Activated CD8-positive, alpha-beta T cell treated with anti-CD3 and anti-CD28 coated beads, Interleukin-2, amount 10 ng/mL, durations not matched to agents 7 days and 5 days (primary cell): ENCODE results near the gene RASSF1. TPM values are rescaled to one million over a fixed set of nuclear protein-coding genes. Genes with fewer than 3 reads are reported as not detected.

Source experiments
- ATAC-seq: fragments of 150-1000 bp; cut with Tn5 transposase; one replicate; pipeline ENCODE4 v1.10.0; 2021; ENCODE audit warnings: moderate library complexity
- CTCF ChIA-PET: fragments of 350-600 bp; sonication (Branson Sonifier 250); formaldehyde crosslinking; loops from one replicate; lab custom pipeline; 2021; ENCODE audit warnings: antibody characterized with exemption; lab: Charles Lee
- POLR2A ChIA-PET: fragments of 350-600 bp; sonication (Branson Sonifier 250); formaldehyde crosslinking; loops from one replicate; lab custom pipeline; 2021; ENCODE audit warnings: antibody characterized with exemption; lab: Charles Lee
- DNase-seq: peaks from one replicate; pipeline ENCODE4 v3.0.0-alpha.2; 2020
- H3K27ac Mint-ChIP-seq: one replicate; pipeline ENCODE4 v1.8.0; 2021; ENCODE audit warnings: mild to moderate bottlenecking, mixed read lengths
- H3K27me3 Mint-ChIP-seq: one replicate; pipeline ENCODE4 v1.8.0; 2021; ENCODE audit warnings: low read depth, mixed read lengths
- H3K36me3 Mint-ChIP-seq: one replicate; pipeline ENCODE4 v1.8.0; 2021; ENCODE audit warnings: low read depth, mixed read lengths
- H3K4me1 Mint-ChIP-seq: one replicate; pipeline ENCODE4 v1.8.0; 2021; ENCODE audit warnings: low read depth, mixed read lengths
- H3K4me3 Mint-ChIP-seq: one replicate; pipeline ENCODE4 v1.8.0; 2021; ENCODE audit warnings: mild to moderate bottlenecking, mixed read lengths
- H3K9me3 Mint-ChIP-seq: one replicate; pipeline ENCODE4 v1.8.0; 2022; ENCODE audit warnings: mixed read lengths; ENCODE audit not compliant: insufficient read depth
- total RNA-seq, 2 experiments: library from RNA; stranded (reverse); gene quantifications; one replicate each; pipeline ENCODE4 v1.2.3, GENCODE V29; 2021

Gene RASSF1
- total RNA-seq, 2 experiments from 2014 or later, result 172 to 174 TPM

DNA sequence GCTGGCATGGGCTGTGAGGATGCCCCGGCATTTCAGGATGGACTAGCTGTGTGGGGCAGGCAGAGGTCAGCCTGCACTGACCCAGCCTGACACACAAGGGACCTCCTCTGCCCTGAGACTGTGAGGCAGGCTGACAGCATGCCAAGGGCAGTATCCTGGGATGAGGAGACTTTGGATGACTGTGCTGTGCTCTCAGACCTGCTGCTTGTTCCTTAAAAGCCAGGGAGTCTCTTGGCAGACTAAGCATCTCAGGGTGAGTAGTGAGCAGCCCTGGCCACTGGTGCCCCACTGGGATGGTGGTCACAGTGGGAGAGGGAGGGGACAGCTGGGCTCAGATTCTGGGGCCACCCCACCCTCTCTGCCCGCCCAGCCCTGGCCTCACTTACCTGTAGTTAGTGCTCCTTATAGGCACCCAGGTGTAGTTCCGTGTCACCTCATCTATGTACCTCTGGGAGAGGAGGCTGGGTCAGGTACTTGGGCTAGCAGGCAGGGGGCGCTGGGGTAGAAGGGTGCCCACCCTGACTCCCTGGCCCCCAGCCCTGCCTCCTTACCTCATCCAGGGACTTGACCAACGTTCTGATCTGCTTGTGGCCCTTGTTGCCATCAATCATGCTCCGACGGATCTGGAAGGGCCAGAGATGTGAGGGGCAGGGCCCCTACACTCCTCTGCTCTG lies 34.8 kb upstream of the RASSF1 start:
- POLR2A ChIA-PET, result interaction anchor here (1.1 to 1.3 kb wide), 2 partner anchors 10 to 18 kb away, joined by 3 read pairs; no protein-coding TSS in a partner anchor
- H3K9me3 Mint-ChIP-seq, result no peaks in the 10 kb centered on the region
- no peak overlapping the region for H3K27ac Mint-ChIP-seq
- H3K4me3 Mint-ChIP-seq, result no peak overlapping the region
- ATAC-seq (peak; percentile 30), DNase-seq (no peak)
- H3K36me3 Mint-ChIP-seq, result no peaks in the 10 kb centered on the region
- H3K27me3 Mint-ChIP-seq, result no peaks in the 10 kb centered on the region
- H3K4me1 Mint-ChIP-seq, result no peaks in the 10 kb centered on the region
- CTCF ChIA-PET, result no interaction called here

DNA sequence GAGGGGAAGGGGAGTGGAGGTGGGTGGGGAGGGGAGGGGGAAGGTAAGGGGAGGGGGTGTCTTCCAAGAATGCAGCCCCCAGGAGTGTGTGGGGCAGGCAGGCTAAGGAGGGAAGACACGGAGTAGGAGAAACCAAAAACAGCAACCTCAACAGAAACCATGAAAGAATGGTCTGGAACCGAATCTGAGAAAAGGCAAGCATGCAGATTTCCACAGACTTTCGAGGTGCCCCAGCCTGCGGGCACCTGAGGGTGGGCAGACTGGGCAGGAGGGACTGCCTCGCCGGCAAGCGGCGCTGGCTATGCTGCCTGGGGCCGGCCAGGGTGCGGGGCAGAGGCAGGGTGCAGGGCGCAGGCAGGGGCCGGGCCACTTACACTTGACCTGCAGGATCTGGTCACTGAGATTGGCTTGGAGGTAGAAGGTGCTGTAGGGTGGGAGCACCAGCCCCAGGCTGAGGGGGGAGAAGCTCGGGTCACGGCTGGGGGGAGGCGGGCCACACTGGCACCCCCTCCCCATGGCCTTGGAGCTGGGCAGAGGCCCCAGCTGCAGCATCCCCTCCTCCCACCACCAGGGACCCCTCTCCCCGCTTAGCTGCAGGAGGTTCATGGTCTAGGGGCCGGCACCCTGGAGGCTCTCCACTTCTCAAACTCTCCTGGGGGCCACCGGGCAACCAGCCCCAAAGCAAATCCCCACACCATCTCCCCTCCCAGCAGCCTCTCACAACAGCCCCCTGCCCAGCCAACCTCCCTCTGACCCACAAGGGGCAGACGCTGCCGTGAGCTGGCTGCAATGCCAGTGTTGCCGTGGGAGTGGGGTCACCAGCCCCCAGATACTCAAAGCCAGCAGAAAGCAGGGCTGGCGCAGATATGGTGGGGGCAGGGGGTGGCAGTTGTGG lies 34.0 kb upstream of the RASSF1 start:
- CTCF ChIA-PET, result no interaction called here
- POLR2A ChIA-PET, result interaction anchor here (1.1 to 1.3 kb wide), 2 partner anchors 9 to 18 kb away, joined by 3 read pairs; no protein-coding TSS in a partner anchor
- no peak overlapping the region for H3K4me3 Mint-ChIP-seq
- H3K4me1 Mint-ChIP-seq, result no peaks in the 10 kb centered on the region
- H3K27me3 Mint-ChIP-seq, result no peaks in the 10 kb centered on the region
- ATAC-seq, result peak; percentile 7
- H3K9me3 Mint-ChIP-seq, result no peaks in the 10 kb centered on the region
- H3K27ac Mint-ChIP-seq, result no peak overlapping the region
- DNase-seq, result no peak
- H3K36me3 Mint-ChIP-seq, result no peaks in the 10 kb centered on the region

DNA sequence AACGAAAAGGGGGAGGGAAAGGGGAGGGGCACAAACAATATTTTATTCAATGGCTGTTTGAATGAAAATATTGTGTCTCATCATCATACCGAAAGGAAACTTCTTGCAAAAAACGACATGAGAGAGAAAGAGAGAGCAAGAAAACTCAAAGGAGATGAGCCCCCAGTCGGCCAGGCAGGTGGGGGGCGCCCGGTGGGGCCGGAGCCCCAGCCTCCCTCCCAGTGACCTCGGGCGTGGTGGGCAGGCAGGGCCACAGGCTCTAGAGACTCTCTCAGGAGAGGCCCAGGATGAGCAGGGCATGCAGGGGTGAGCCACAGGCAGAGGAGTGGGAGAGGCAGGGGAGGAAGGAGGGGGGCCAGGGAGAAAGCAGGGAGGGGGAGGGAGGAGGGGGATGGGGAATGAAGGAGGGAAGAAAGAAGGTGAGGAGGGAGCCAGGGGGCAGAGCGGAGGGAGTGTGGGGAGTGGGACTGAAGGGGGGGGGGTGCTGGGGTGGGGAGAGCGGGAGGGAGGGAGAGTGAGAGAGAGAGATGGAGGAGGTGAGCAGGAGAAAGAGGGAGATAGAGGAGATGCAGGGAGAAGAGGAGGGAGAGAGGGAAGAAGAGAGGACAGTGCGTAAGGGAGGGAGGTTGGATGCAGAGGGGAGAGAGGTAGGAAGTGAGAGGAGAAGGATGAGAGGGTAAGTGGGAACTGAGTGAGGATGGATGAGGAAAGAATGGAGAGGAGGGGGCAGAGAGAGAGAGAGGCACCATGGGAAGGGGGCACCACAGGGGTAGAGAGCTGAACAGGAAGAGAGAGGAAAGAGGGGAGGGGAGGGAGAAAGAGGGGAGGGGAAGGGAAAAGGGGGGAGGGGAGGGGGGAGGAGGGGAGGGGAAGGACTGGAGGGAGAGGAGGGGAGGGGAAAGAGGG lies 32.8 kb upstream of the RASSF1 start:
- Mint-ChIP-seq H3K9me3 (no peaks in the 10 kb centered on the region), H3K4me3 (no peak overlapping the region), H3K27ac (no peak overlapping the region), H3K4me1 (no peaks in the 10 kb centered on the region), H3K27me3 (no peaks in the 10 kb centered on the region), H3K36me3 (no peaks in the 10 kb centered on the region)
- POLR2A ChIA-PET, result no interaction called here
- ATAC-seq (no peak), DNase-seq (no peak)
- CTCF ChIA-PET, result no interaction called here

DNA sequence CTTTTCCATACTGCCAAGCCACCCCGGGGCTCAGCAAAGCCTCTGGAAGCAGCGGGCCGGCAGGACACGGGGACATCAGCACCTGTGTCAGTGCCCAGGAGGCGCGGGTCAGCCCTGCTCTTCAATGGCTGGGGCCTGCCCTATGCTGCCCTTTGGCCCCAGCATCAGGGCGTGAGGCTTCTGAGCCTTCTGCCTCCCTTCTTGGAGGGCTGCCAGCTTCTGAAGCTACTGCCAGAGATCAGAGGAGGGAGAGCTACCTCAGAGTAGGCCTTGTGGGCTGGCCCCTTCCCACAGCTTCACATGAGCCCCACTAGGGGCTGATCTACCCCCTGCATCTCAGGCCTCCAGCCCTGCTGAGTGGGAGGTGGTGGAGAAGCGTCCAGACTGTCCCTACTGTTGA lies 31.7 kb upstream of the RASSF1 start:
- no peak for ATAC-seq
- POLR2A ChIA-PET, result interaction anchor here (0.5 kb wide), 1 partner anchor 8 kb away, joined by 4 read pairs; no protein-coding TSS in a partner anchor
- Mint-ChIP-seq H3K36me3 (no peaks in the 10 kb centered on the region), H3K27ac (peak overlapping the region; percentile 57), H3K27me3 (no peaks in the 10 kb centered on the region), H3K9me3 (no peaks in the 10 kb centered on the region), H3K4me1 (no peaks in the 10 kb centered on the region), H3K4me3 (no peak overlapping the region)
- DNase-seq, result no peak
- CTCF ChIA-PET, result no interaction called here

DNA sequence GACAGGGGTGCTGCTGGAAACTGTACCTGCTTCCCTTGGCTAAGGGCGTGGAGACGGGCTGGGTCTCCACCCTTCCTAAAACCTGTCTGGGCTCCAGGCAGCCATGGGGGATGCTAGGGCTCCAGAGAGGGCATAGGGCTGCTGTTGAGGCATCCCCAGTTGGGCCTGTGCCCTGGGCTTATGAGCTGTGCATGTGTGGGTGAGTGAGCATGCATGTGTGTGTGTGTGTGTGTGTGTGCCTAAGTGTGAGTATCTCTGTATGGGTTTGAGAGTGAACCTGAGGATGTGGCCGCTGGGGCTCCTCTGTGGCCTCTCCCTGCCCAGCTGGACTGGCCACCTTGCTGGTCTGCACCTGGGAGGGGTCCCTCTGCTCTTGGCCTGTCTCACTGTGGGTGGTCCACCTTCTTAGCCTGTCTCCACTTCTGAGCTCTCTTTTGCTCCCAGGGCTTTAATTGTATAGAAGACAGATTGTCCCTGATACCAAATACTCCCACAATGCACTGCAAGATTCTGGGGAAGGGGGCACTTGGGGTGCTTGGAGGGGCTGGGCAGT lies 30.6 kb upstream of the RASSF1 start:
- ChIA-PET POLR2A (no interaction called here), CTCF (interaction anchor here (1.4 kb wide), 1 partner anchor 171 kb away, joined by 4 read pairs; no protein-coding TSS in a partner anchor)
- no peak overlapping the region for H3K4me3 Mint-ChIP-seq
- DNase-seq (no peak), ATAC-seq (no peak)
- no peak overlapping the region for H3K27ac Mint-ChIP-seq
- no peaks in the 10 kb centered on the region for H3K4me1 Mint-ChIP-seq
- no peaks in the 10 kb centered on the region for H3K9me3 Mint-ChIP-seq
- H3K27me3 Mint-ChIP-seq, result no peaks in the 10 kb centered on the region
- no peaks in the 10 kb centered on the region for H3K36me3 Mint-ChIP-seq

DNA sequence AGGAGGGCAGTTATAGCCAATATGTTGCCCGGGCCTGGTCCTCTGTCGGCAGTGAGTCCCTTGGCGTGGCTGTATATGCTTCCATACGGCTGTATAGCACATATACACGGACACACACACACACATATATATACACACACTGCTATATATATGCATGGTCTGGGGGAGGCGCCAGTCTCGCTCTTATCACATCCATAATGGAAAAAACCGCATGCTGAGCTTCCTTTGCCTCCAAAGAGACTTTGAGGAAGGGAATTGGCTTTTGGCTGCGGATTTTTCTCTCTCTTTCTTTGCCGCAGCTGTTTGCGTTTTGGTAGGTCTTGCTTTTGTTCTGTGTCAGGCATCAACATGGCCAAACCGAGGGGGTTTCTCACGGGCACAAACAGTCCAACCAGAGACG lies 30.0 kb upstream of the RASSF1 start:
- CTCF ChIA-PET, result interaction anchor here (1.4 kb wide), 1 partner anchor 172 kb away, joined by 4 read pairs; no protein-coding TSS in a partner anchor
- no peaks in the 10 kb centered on the region for H3K36me3 Mint-ChIP-seq

DNA sequence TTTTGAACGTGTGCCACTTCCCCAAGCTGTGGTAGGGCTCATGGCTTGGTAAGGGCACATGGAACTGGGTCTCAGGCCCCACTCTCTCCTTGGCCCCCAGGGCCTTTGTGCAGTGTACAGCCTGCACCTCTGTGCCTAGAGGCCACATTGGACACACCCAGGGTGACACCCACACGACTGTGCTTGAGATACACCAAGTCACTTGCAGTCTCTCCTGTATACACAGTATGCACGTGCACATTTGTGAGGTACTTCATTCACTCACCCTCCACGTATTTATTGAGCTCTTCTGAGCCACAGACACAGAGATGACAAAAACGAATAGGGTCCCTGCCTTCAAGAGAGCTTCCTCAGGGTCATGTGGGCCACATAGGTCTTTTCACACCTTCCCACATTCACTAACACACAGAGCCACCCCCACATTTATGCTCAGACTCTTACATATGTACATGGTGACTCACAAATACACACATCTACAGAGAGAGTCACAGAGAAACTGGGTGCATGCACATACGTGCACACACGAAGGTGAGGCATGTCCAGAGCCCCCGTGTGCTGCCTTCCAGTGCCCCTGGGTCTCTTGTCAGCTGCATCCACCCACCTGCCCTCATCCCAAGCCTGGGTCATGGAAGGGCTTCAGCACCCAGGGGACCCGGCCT lies 28.5 kb upstream of the RASSF1 start:
- Mint-ChIP-seq H3K27me3 (no peaks in the 10 kb centered on the region), H3K4me1 (peaks cover 14% of the 10 kb centered on the region), H3K27ac (no peak overlapping the region), H3K9me3 (no peaks in the 10 kb centered on the region), H3K36me3 (no peaks in the 10 kb centered on the region), H3K4me3 (no peak overlapping the region)
- DNase-seq, result no peak
- ChIA-PET POLR2A (interaction anchor here (0.5 kb wide), 1 partner anchor 17 kb away, joined by 3 read pairs; no protein-coding TSS in a partner anchor), CTCF (no interaction called here)
- ATAC-seq, result no peak

More for the DNA sequence above, 30.0 kb upstream of the RASSF1 start:
- H3K27ac Mint-ChIP-seq, result no peak overlapping the region
- H3K27me3 Mint-ChIP-seq, result no peaks in the 10 kb centered on the region
- H3K4me1 Mint-ChIP-seq, result peaks cover 4% of the 10 kb centered on the region
- no peak overlapping the region for H3K4me3 Mint-ChIP-seq
- POLR2A ChIA-PET, result no interaction called here
- no peaks in the 10 kb centered on the region for H3K9me3 Mint-ChIP-seq
- DNase-seq, result no peak
- ATAC-seq, result no peak

DNA sequence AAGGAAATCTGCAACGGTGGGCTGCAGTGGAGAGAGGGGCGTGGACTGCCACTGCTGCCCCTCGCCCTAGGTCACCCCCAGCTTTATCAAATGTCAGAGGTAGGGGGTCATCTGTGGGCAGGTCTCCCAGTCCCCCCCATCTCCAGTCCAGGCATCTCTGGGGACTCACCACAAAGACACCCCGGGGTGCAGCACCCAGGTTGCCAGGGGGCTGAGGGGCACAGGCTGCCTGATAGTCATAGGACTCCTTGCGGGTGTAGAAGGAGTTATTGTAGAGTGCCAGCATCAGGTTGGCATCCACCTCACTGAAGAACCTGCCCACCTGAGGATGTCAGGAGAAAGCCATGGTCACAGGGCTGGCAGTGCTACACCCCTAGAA lies 25.2 kb upstream of the RASSF1 start:
- no peaks in the 10 kb centered on the region for H3K9me3 Mint-ChIP-seq
- ChIA-PET CTCF (interaction anchor here (0.7 to 1.4 kb wide), 5 partner anchors 15 to 202 kb away, joined by 3 to 5 read pairs (median 3); partner anchors contain the start of genes C3orf18, CYB561D2 and NPRL2), POLR2A (interaction anchor here (0.7 to 1.5 kb wide), 8 partner anchors 8 to 242 kb away, joined by 3 to 6 read pairs (median 3); partner anchors contain the start of genes CYB561D2, NPRL2 and RASSF1)
- no peaks in the 10 kb centered on the region for H3K36me3 Mint-ChIP-seq
- DNase-seq, result no peak
- H3K4me1 Mint-ChIP-seq, result peaks cover 16% of the 10 kb centered on the region
- H3K27ac Mint-ChIP-seq, result peak overlapping the region; percentile 86
- peak overlapping the region; percentile 80 for H3K4me3 Mint-ChIP-seq
- peaks cover 5% of the 10 kb centered on the region for H3K27me3 Mint-ChIP-seq
- ATAC-seq, result no peak

DNA sequence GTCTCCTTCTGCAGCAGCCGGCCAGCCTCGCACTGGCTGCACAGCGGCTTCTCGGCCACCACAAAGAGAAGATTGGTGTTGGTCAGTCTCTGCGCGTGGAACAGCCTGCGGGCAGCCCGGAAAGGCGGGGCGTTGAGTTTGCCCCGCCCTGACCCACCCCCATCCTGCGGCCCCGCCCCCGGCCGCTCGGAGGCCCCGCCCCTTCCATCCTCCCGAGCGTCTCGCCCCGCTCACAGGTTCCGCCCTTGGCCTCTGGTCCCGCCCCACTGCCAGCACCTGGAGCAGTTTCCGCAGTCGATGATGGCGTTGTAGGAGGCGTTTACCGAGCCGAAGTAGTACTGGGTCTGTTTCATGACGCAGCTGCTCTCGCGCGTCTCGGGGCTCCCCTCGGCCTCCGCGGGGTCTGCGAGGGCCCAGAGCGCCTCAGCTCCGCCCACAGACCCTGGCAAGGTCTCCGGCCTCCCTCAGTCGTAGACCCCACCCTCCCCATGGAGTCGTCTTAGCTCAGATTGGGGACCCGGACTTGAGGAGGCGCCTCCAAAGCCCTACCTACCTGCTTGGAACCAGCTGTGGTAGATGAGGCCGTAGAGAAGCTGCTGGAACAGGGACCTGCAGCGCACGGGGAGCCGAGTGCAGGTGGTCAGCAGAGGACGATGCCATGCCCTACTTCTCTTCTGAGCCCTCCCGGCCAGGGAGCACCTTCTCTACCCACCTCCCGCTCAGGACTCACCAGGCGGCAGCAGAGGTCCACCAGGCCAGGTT lies 24.6 kb upstream of the RASSF1 start:
- H3K9me3 Mint-ChIP-seq, result no peaks in the 10 kb centered on the region
- DNase-seq, result peak; percentile 98
- ChIA-PET CTCF (interaction anchor here (0.7 to 1.4 kb wide), 5 partner anchors 15 to 202 kb away, joined by 3 to 5 read pairs (median 3); partner anchors contain the start of genes C3orf18, CYB561D2 and NPRL2), POLR2A (interaction anchor here (0.7 to 1.5 kb wide), 10 partner anchors 8 to 243 kb away, joined by 3 to 6 read pairs (median 3); partner anchors contain the start of genes CYB561D2, NPRL2 and RASSF1)
- H3K4me3 Mint-ChIP-seq, result peak overlapping the region; percentile 80
- ATAC-seq, result peak; percentile 99
- peaks cover 5% of the 10 kb centered on the region for H3K27me3 Mint-ChIP-seq
- H3K36me3 Mint-ChIP-seq, result no peaks in the 10 kb centered on the region
- peaks cover 17% of the 10 kb centered on the region for H3K4me1 Mint-ChIP-seq
- H3K27ac Mint-ChIP-seq, result peak overlapping the region; percentile 86
